ENCODE data around the gene IL16. TPM values are rescaled to one million over a fixed set of nuclear protein-coding genes. Genes with fewer than 3 reads are reported as not detected.

The IL16 gene
- polyA plus RNA-seq, 1 experiment = 0.01 TPM

GRCh38 chr15:81209635-81210034 is 13.0 kb downstream of the IL16 start:
- TF ChIP-seq, protein P1, sequence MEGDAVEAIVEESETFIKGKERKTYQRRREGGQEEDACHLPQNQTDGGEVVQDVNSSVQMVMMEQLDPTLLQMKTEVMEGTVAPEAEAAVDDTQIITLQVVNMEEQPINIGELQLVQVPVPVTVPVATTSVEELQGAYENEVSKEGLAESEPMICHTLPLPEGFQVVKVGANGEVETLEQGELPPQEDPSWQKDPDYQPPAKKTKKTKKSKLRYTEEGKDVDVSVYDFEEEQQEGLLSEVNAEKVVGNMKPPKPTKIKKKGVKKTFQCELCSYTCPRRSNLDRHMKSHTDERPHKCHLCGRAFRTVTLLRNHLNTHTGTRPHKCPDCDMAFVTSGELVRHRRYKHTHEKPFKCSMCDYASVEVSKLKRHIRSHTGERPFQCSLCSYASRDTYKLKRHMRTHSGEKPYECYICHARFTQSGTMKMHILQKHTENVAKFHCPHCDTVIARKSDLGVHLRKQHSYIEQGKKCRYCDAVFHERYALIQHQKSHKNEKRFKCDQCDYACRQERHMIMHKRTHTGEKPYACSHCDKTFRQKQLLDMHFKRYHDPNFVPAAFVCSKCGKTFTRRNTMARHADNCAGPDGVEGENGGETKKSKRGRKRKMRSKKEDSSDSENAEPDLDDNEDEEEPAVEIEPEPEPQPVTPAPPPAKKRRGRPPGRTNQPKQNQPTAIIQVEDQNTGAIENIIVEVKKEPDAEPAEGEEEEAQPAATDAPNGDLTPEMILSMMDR (IDR thresholded peaks at IDR 0.05; ENCODE audit: insufficient read depth, low read depth, low read length) = no peak
- H3K36me3 ChIP-seq (ENCODE audit: control insufficient read depth, insufficient read depth, low read length) = no peaks in the 10 kb centered on the region
- H3K4me3 ChIP-seq (ENCODE audit: low read depth, low read length) = no peak overlapping the region
- ChIA-PET POLR2A (no interaction called here), CTCF (no interaction called here)
- H3K27me3 ChIP-seq (ENCODE audit: control insufficient read depth, insufficient read depth, low read length) = no peaks in the 10 kb centered on the region
- DNase-seq (ENCODE audit: low read depth) = no peak

- Histone ChIP-seq H3K27me3 (ENCODE audit: control insufficient read depth, insufficient read depth, low read length) (0 out of 2 replicates have a peak, but pooled peaks cover 1% of the 10 kb centered on the region), H3K4me3 (ENCODE audit: low read depth, low read length) (no peak overlapping the region), H3K36me3 (ENCODE audit: control insufficient read depth, insufficient read depth, low read length) (no peaks in the 10 kb centered on the region)
- no peak for DNase-seq (ENCODE audit: low read depth)
- ChIA-PET CTCF (no interaction called here), POLR2A (no interaction called here)
- TF ChIP-seq, protein P1 (IDR thresholded peaks at IDR 0.05; ENCODE audit: insufficient read depth, low read depth, low read length) = no peak
These were observed 14.7 kb downstream of the IL16 start for GRCh38 chr15:81211376-81211775.

DNA sequence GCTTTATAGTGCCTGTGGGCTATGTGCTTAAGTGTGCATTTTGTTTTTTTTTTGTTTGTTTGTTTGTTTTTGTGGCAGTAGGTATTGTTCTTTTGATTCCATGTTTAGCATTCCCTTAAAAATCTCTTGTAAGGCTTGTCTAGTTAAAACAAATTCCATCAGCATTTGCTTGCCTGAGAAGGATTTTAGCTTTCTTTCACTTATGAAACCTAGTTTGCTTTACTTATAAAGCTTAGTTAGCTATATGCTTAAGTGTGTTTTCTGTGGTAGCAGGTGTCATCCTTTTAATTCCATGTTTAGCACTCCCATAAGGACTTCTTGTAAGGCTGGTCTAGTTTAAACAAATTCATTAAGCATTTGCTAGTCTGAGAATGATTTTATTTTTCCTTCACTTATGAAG is 17.3 kb downstream of the IL16 start:
- ChIA-PET POLR2A (no interaction called here), CTCF (interaction anchor here (1.1 kb wide), 1 partner anchor 19 kb away, joined by 3 read pairs; no protein-coding TSS in a partner anchor)
- H3K27me3 ChIP-seq (ENCODE audit: control insufficient read depth, insufficient read depth, low read length) = 0 out of 2 replicates have a peak, but pooled peaks cover 3% of the 10 kb centered on the region
- no peak overlapping the region for H3K4me3 ChIP-seq (ENCODE audit: low read depth, low read length)
- no peak for DNase-seq (ENCODE audit: low read depth)
- H3K36me3 ChIP-seq (ENCODE audit: control insufficient read depth, insufficient read depth, low read length) = no peaks in the 10 kb centered on the region
- TF ChIP-seq, protein P1 (IDR thresholded peaks at IDR 0.05; ENCODE audit: insufficient read depth, low read depth, low read length) = no peak

DNA sequence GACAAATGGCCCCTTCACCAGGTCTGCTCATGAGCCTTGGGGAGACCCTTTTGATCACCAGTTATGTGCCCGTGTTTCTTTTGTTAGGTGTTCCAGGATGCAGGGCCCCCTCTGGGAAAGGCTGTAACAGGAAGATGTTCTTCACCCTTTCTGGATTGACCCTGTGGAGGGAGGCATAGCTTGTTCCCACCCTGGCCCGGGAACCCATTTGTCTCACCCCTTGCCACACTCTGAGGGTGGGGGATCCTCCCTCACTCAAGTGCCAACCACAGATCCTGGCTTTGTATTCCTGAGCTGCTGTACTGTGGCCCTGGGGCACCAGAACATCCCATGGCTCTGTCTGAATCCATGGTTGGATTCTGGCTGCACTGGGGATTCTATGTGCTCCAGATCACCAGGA is 18.9 kb downstream of the IL16 start:
- Histone ChIP-seq H3K36me3 (ENCODE audit: control insufficient read depth, insufficient read depth, low read length) (no peaks in the 10 kb centered on the region), H3K27me3 (ENCODE audit: control insufficient read depth, insufficient read depth, low read length) (0 out of 2 replicates have a peak, but pooled peaks cover 3% of the 10 kb centered on the region), H3K4me3 (ENCODE audit: low read depth, low read length) (no peak overlapping the region)
- ChIA-PET POLR2A (no interaction called here), CTCF (interaction anchor here (1.4 kb wide), 1 partner anchor 51 kb away, joined by 3 read pairs; no protein-coding TSS in a partner anchor)
- TF ChIP-seq, protein P1 (IDR thresholded peaks at IDR 0.05; ENCODE audit: insufficient read depth, low read depth, low read length) = no peak
- DNase-seq (ENCODE audit: low read depth) = no peak

DNA sequence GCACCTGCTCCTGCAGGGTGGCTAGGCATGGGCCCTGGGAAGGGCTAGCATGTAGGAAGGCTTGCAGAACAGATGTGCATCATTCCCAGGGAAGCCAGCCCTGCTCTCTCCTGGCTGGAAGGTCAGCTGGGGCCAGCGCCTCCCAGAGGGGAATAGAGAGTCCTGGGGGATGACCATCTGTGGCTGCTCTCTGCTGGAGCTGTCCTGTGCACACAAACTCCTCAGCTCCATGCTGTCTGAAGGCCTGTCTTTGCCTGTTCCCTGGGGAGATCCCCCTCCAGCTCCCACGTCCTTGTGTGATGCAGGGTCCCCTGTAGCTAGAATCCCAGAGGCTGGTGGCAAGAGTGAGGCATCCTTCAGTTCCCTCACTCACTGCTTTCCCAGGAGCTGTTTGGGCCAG is 19.3 kb downstream of the IL16 start:
- H3K27me3 ChIP-seq (ENCODE audit: control insufficient read depth, insufficient read depth, low read length) = 0 out of 2 replicates have a peak, but pooled peaks cover 3% of the 10 kb centered on the region
- TF ChIP-seq, protein P1 (IDR thresholded peaks at IDR 0.05; ENCODE audit: insufficient read depth, low read depth, low read length) = no peak
- no peak overlapping the region for H3K4me3 ChIP-seq (ENCODE audit: low read depth, low read length)
- no peaks in the 10 kb centered on the region for H3K36me3 ChIP-seq (ENCODE audit: control insufficient read depth, insufficient read depth, low read length)
- no peak for DNase-seq (ENCODE audit: low read depth)
- POLR2A ChIA-PET = no interaction called here
- CTCF ChIA-PET = interaction anchor here (0.6 to 1.4 kb wide), 2 partner anchors 50 to 199 kb away, joined by 3 read pairs; no protein-coding TSS in a partner anchor
